ENCODE measurements around the gene MBNL2. TPM values are rescaled to one million over a fixed set of nuclear protein-coding genes. Genes with fewer than 3 reads are reported as not detected.

Gene MBNL2
- total and polyA plus RNA-seq, 2 of the 13 experiments (the other 11 are each of a cell fraction or from before 2014, with no cell fraction given), result 30.8 to 59.0 TPM

DNA sequence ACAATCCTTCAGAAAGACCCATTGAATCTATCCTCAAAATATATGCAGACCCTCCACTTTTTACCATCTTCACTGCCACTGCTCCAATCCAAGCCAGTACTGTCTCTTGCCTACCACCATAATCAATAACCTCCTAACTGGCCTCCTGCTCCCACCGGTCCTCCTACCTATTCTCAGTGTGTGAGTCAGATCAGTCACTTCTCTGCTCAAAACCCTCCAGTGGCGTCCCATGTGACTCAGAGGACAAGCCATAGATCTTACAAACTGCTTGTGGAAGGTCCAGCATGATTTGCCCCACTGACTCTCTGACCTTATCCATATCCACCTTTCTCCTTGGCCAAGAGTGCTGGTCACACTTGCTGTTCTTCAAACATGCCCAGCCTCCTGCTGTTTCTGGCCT is 23.4 kb upstream of the MBNL2 start (continued):
- no peak for TF ChIP-seq ZNF484 (CRISPR knock-in tag; IDR thresholded peaks at IDR 0.05; ENCODE audit: borderline replicate concordance, low read depth)
- TF ChIP-seq, protein P1, sequence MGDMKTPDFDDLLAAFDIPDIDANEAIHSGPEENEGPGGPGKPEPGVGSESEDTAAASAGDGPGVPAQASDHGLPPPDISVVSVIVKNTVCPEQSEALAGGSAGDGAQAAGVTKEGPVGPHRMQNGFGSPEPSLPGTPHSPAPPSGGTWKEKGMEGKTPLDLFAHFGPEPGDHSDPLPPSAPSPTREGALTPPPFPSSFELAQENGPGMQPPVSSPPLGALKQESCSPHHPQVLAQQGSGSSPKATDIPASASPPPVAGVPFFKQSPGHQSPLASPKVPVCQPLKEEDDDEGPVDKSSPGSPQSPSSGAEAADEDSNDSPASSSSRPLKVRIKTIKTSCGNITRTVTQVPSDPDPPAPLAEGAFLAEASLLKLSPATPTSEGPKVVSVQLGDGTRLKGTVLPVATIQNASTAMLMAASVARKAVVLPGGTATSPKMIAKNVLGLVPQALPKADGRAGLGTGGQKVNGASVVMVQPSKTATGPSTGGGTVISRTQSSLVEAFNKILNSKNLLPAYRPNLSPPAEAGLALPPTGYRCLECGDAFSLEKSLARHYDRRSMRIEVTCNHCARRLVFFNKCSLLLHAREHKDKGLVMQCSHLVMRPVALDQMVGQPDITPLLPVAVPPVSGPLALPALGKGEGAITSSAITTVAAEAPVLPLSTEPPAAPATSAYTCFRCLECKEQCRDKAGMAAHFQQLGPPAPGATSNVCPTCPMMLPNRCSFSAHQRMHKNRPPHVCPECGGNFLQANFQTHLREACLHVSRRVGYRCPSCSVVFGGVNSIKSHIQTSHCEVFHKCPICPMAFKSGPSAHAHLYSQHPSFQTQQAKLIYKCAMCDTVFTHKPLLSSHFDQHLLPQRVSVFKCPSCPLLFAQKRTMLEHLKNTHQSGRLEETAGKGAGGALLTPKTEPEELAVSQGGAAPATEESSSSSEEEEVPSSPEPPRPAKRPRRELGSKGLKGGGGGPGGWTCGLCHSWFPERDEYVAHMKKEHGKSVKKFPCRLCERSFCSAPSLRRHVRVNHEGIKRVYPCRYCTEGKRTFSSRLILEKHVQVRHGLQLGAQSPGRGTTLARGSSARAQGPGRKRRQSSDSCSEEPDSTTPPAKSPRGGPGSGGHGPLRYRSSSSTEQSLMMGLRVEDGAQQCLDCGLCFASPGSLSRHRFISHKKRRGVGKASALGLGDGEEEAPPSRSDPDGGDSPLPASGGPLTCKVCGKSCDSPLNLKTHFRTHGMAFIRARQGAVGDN (CRISPR knock-in tag; IDR thresholded peaks at IDR 0.05), result no peak
- TF ChIP-seq, protein P2, sequence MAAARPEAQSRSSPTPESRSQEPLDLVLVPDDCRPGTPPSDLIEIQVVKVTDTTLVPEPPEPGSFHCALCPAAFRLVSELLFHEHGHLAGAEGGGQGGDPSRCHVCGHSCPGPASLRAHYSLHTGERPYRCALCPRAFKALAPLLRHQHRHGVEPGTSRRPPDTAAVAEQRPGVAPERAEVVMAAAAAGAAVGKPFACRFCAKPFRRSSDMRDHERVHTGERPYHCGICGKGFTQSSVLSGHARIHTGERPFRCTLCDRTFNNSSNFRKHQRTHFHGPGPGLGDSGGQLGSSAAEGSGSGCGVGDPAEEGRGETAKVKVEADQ (CRISPR knock-in tag; IDR thresholded peaks at IDR 0.05; ENCODE audit: borderline replicate concordance), result no peak
- TF ChIP-seq, protein P3, sequence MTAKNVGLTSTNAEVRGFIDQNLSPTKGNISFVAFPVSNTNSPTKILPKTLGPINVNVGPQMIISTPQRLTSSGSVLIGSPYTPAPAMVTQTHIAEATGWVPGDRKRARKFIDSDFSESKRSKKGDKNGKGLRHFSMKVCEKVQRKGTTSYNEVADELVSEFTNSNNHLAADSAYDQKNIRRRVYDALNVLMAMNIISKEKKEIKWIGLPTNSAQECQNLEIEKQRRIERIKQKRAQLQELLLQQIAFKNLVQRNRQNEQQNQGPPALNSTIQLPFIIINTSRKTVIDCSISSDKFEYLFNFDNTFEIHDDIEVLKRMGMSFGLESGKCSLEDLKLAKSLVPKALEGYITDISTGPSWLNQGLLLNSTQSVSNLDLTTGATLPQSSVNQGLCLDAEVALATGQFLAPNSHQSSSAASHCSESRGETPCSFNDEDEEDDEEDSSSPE (CRISPR knock-in tag; IDR thresholded peaks at IDR 0.05), result no peak

DNA sequence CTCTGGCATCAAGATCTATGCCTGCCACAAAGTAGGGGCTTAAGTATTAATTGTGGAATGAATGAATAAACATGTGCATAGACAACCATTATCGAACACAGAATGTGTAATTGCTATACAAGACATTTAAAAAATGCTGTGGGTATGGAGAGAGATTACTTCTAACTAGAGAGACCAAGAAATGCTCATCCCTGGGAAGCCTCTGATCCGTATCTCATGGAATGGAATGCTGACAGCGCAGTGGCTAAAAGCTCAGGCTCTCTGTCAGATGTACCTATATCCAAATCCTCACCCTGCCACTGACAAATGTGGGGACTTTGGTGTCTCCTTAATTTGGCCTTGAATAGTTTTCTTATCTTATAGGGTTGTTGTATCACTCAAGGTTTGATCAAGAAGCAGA is 22.7 kb upstream of the MBNL2 start:
- in situ Hi-C loops (cut with HindIII; ENCODE audit: extremely low pct_ligation_motif_present, low pct_unique_long_range_greater_than_20kb) (no loop called here), intact Hi-C loops (cut with micrococcal nuclease; ENCODE audit: unreplicated experiment) (no loop called here)
- FAIRE-seq (no peak), ATAC-seq (no peak), DNase-seq (ENCODE audit: low spot score) (no peak)
- BruUV-seq (replicated peaks), result no TSS peak
- CTCF ChIA-PET (ENCODE audit: low intra/inter-chr PET ratio, low total read pairs), result no interaction called here
- POLR2A ChIA-PET, result no interaction called here
- no peak overlapping the region for H2AFZ ChIP-seq (ENCODE audit: low read length)
- peaks cover 6% of the 10 kb centered on the region; the same call in 1 of the 2 replicates for H3K4me1 ChIP-seq (ENCODE audit: insufficient read depth, low read length)
- H3K4me3 ChIP-seq (replicated peaks in 1 of 3; ENCODE audit: insufficient read depth in 1 of 3, low read depth in 2 of 3, low read length in 3 of 3), result no peak overlapping the region
- H3K27me3 ChIP-seq (ENCODE audit: control insufficient read depth in 1 of 2, insufficient read depth in 2 of 2, low read length in 2 of 2), result peaks cover 0 to 12% of the 10 kb centered on the region in 2 experiments; a peak in 3 of 5 replicates
- TF ChIP-seq SMAD3 (CRISPR knock-in tag; IDR thresholded peaks at IDR 0.05) (no peak), MTA3 (CRISPR knock-in tag; IDR thresholded peaks at IDR 0.05) (no peak), RBM22 (optimal IDR thresholded peaks at IDR 0.05; ENCODE audit: low read length) (no peak), ZIK1 (CRISPR knock-in tag; IDR thresholded peaks at IDR 0.05; ENCODE audit: borderline replicate concordance, low read depth) (no peak), NKX3-1 (CRISPR knock-in tag; IDR thresholded peaks at IDR 0.05) (no peak), TCF12 (IDR thresholded peaks at IDR 0.05) (no peak), TCF12 (CRISPR knock-in tag; IDR thresholded peaks at IDR 0.05) (no peak), ZSCAN29 (CRISPR knock-in tag; conservative IDR thresholded peaks at IDR 0.05) (no peak), MIXL1 (CRISPR knock-in tag; IDR thresholded peaks at IDR 0.05) (no peak), ZNF274 (CRISPR knock-in tag; IDR thresholded peaks at IDR 0.05) (no peak), ASH2L (IDR thresholded peaks at IDR 0.05; ENCODE audit: insufficient read length, low read depth, low read length) (no peak), HNRNPLL (IDR thresholded peaks at IDR 0.05; ENCODE audit: low read depth, low read length, poor library complexity, severe bottlenecking) (no peak)
- TF ChIP-seq, protein P4, sequence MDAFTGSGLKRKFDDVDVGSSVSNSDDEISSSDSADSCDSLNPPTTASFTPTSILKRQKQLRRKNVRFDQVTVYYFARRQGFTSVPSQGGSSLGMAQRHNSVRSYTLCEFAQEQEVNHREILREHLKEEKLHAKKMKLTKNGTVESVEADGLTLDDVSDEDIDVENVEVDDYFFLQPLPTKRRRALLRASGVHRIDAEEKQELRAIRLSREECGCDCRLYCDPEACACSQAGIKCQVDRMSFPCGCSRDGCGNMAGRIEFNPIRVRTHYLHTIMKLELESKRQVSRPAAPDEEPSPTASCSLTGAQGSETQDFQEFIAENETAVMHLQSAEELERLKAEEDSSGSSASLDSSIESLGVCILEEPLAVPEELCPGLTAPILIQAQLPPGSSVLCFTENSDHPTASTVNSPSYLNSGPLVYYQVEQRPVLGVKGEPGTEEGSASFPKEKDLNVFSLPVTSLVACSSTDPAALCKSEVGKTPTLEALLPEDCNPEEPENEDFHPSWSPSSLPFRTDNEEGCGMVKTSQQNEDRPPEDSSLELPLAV (CRISPR knock-in tag; conservative IDR thresholded peaks at IDR 0.05; ENCODE audit: low read depth), result no peak
- no peaks in the 10 kb centered on the region for H4K20me1 ChIP-seq (ENCODE audit: insufficient read depth, low read length)
- H3K4me2 ChIP-seq (ENCODE audit: low read depth, low read length), result no peak overlapping the region
- no peak overlapping the region for H3K9ac ChIP-seq (ENCODE audit: insufficient read depth, low read depth, low read length)
- WGBS (ENCODE audit: low lambda C conversion rate), result 30% methylated on average over 3 of the region's 3 CpGs
- H3K36me3 ChIP-seq (replicated peaks in 1 of 2; ENCODE audit: control insufficient read depth in 1 of 2, insufficient read depth in 2 of 2, low read length in 2 of 2), result no peaks in the 10 kb centered on the region
- H3K27ac ChIP-seq (ENCODE audit: extremely low read length, insufficient read depth, low read length), result no peak overlapping the region
- H3K9me3 ChIP-seq (ENCODE audit: low read length), result no peaks in the 10 kb centered on the region
- H3K79me2 ChIP-seq (ENCODE audit: insufficient read depth, low read length), result no peaks in the 10 kb centered on the region
